HepG2 (cell line): ENCODE measurements around the gene HSPE1. TPM values are rescaled to one million over a fixed set of nuclear protein-coding genes. Genes with fewer than 3 reads are reported as not detected.

Source experiments
- DR1 ChIP-seq: sonication (generic); formaldehyde crosslinking; IDR thresholded peaks from 2 replicates; pipeline ENCODE4 v1.8.0; 2021; ENCODE audit warnings: mild to moderate bottlenecking, missing genetic modification reagents, inconsistent platforms
- EP300 ChIP-seq, 3 experiments: sonication (generic) in 1 of 3; formaldehyde crosslinking in 1 of 3; IDR thresholded peaks; 2 replicates each; pipeline versions ENCODE4 v1.5.1 to v1.6.1; 2011 to 2020; ENCODE audit warnings: low read depth in 2 of 3, low read length in 2 of 3, borderline replicate concordance in 1 of 3, improper control_type of control experiment in 1 of 3, mild to moderate bottlenecking in 1 of 3, missing genetic modification reagents in 1 of 3, moderate library complexity in 1 of 3
- FOXC1 ChIP-seq: sonication (generic); formaldehyde crosslinking; IDR thresholded peaks from 2 replicates; pipeline ENCODE4 v1.8.0; 2022; ENCODE audit warnings: mild to moderate bottlenecking, missing genetic modification reagents, borderline replicate concordance
- JDP2 ChIP-seq: sonication (generic); formaldehyde crosslinking; IDR thresholded peaks from 2 replicates; pipeline ENCODE4 v1.8.1; 2022; ENCODE audit warnings: missing genetic modification reagents, borderline replicate concordance
- PCBP2 ChIP-seq: fragments of 200-400 bp; formaldehyde crosslinking; optimal IDR thresholded peaks from 2 replicates; pipeline ENCODE3; 2018; ENCODE audit warnings: low read length, low read depth; ENCODE audit not compliant: poor library complexity, severe bottlenecking
- SAP130 ChIP-seq: IDR thresholded peaks from 2 replicates; pipeline ENCODE4 v1.6.1; 2016; ENCODE audit warnings: low read depth
- SIN3A ChIP-seq: IDR thresholded peaks from 2 replicates; pipeline ENCODE4 v1.6.1; 2011; ENCODE audit warnings: low read depth, mild to moderate bottlenecking, control low read depth, low read length, borderline replicate concordance
- TEAD2 ChIP-seq: sonication (generic); formaldehyde crosslinking; IDR thresholded peaks from 2 replicates; pipeline ENCODE4 v1.9.0; 2021; ENCODE audit warnings: missing genetic modification reagents
- ZFYVE20 ChIP-seq: sonication (generic); formaldehyde crosslinking; IDR thresholded peaks from 2 replicates; pipeline ENCODE4 v1.8.0; 2023; ENCODE audit warnings: low read depth, mild to moderate bottlenecking, moderate library complexity, missing genetic modification reagents, borderline replicate concordance
- ZNF136 ChIP-seq: sonication (generic); formaldehyde crosslinking; IDR thresholded peaks from 2 replicates; pipeline ENCODE4 v1.8.1; 2022; ENCODE audit warnings: low read depth, mild to moderate bottlenecking, moderate library complexity, missing genetic modification reagents
- ZNF317 ChIP-seq: sonication (generic); formaldehyde crosslinking; IDR thresholded peaks from 2 replicates; pipeline ENCODE4 v1.5.0; 2020; ENCODE audit warnings: mild to moderate bottlenecking, missing genetic modification reagents
- ZNF441 ChIP-seq: sonication (generic); formaldehyde crosslinking; IDR thresholded peaks from 2 replicates; pipeline ENCODE4 v1.7.0; 2021; ENCODE audit warnings: missing genetic modification reagents, borderline replicate concordance
- ZNF547 ChIP-seq: sonication (generic); formaldehyde crosslinking; IDR thresholded peaks from 2 replicates; pipeline ENCODE4 v1.5.1; 2020; ENCODE audit warnings: mild to moderate bottlenecking, missing genetic modification reagents
- polyA plus RNA-seq, 8 experiments: library from polyadenylated mRNA; depleted of rRNA in 3 of 8; stranded (reverse) in 7 of 8; unstranded in 1 of 8; fragments of >200 nt; fragmentation: Illumina TruSeq in 4 of 8; extraction: Trizol in 4 of 8; gene quantifications; 2 replicates each; pipeline versions ENCODE4 v1.2.1 to v1.2.3, GENCODE V29; 2011 to 2016; ENCODE audit warnings: low read depth in 4 of 8, missing spikeins in 1 of 8, mixed read lengths in 1 of 8; ENCODE audit not compliant: insufficient read depth in 1 of 8
- total RNA-seq, 5 experiments: library from RNA; depleted of rRNA; stranded (reverse); fragments of >200 nt; fragmentation: Illumina TruSeq; extraction: Trizol; gene quantifications; 2 replicates each; pipeline ENCODE4 v1.2.3, GENCODE V29; 2016; ENCODE audit warnings: low read depth in 1 of 5
- TF ChIP-seq, protein P1 (sequence below): sonication (generic); formaldehyde crosslinking; conservative IDR thresholded peaks from 2 replicates; pipeline ENCODE4 v1.8.1; 2023; ENCODE audit warnings: missing genetic modification reagents
- TF ChIP-seq, protein P2 (sequence below), 2 experiments: sonication (generic) in 1 of 2; formaldehyde crosslinking in 1 of 2; IDR thresholded peaks; 2 replicates each; pipeline versions ENCODE4 v1.5.1 to v1.6.1; 2011 to 2020; ENCODE audit warnings: borderline replicate concordance in 1 of 2, low read depth in 1 of 2, low read length in 1 of 2, mild to moderate bottlenecking in 1 of 2, missing genetic modification reagents in 1 of 2, moderate library complexity in 1 of 2
- TF ChIP-seq, protein P3 (sequence below): sonication (generic); formaldehyde crosslinking; IDR thresholded peaks from 2 replicates; pipeline ENCODE4 v1.8.0; 2022; ENCODE audit warnings: mild to moderate bottlenecking, missing genetic modification reagents, moderate library complexity
- TF ChIP-seq, protein P4 (sequence below): sonication (generic); formaldehyde crosslinking; IDR thresholded peaks from 2 replicates; pipeline ENCODE4 v1.5.0; 2020; ENCODE audit warnings: missing genetic modification reagents, mild to moderate bottlenecking, borderline replicate concordance
- TF ChIP-seq, protein P5 (sequence below): IDR thresholded peaks from 2 replicates; pipeline ENCODE4 v1.6.1; 2016; ENCODE audit warnings: missing compliant biosample characterization, missing genetic modification reagents, borderline replicate concordance

HSPE1 gene
- total and polyA plus RNA-seq, 2 of the 13 experiments (the other 11 are each of a cell fraction or from before 2014, with no cell fraction given) = 244 to 823 TPM

DNA sequence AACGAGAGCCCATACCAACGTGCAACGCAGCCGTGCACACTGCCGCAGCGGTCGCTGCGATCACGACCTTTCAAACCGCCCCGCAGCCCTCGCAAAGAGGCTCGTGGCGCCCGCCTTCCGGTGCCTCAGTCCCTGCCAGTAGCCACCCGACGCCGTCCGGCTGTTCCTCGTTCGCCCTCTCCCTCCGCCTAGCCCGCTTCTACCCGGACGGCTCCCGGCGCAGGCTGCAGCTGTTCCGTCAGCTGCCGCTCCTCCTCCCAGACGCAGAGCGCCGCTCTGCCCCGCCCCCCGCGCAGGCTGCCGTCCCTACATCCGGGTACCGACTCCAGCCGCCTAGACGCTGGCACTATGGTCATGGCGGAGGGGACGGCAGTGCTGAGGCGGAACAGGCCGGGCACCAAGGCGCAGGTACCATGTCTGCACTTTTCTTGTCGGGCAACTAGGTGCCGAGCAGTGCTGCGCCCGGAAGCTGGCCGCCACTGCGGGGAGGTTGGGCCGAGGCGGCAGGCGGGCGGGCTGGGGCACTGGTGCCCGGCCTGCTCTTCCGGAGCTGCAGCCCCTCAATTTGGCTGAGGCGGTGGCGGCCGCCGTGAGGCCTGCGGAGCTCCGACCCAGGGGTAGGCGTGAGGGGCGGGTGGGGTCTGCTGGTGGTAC, 15.7 kb downstream of the HSPE1 start, which contains the start of gene MOB4 (continued):
- TF ChIP-seq, protein P1, sequence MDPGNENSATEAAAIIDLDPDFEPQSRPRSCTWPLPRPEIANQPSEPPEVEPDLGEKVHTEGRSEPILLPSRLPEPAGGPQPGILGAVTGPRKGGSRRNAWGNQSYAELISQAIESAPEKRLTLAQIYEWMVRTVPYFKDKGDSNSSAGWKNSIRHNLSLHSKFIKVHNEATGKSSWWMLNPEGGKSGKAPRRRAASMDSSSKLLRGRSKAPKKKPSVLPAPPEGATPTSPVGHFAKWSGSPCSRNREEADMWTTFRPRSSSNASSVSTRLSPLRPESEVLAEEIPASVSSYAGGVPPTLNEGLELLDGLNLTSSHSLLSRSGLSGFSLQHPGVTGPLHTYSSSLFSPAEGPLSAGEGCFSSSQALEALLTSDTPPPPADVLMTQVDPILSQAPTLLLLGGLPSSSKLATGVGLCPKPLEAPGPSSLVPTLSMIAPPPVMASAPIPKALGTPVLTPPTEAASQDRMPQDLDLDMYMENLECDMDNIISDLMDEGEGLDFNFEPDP (CRISPR knock-in tag) = no peak
- TF ChIP-seq PCBP2 = no peak
- TF ChIP-seq, protein P2, sequence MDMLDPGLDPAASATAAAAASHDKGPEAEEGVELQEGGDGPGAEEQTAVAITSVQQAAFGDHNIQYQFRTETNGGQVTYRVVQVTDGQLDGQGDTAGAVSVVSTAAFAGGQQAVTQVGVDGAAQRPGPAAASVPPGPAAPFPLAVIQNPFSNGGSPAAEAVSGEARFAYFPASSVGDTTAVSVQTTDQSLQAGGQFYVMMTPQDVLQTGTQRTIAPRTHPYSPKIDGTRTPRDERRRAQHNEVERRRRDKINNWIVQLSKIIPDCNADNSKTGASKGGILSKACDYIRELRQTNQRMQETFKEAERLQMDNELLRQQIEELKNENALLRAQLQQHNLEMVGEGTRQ (IDR thresholded peaks at IDR 0.05; ENCODE audit: low read depth, low read length) = 0 out of 2 replicates have a peak, but pooled peaks have one; percentile 6
- TF ChIP-seq, protein P2 (CRISPR knock-in tag; IDR thresholded peaks at IDR 0.05; ENCODE audit: borderline replicate concordance) = peak; percentile 80; the same call in 1 of the 2 replicates
- TF ChIP-seq, protein P3, sequence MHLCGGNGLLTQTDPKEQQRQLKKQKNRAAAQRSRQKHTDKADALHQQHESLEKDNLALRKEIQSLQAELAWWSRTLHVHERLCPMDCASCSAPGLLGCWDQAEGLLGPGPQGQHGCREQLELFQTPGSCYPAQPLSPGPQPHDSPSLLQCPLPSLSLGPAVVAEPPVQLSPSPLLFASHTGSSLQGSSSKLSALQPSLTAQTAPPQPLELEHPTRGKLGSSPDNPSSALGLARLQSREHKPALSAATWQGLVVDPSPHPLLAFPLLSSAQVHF (CRISPR knock-in tag) = peak; percentile 96
- TF ChIP-seq TEAD2 (CRISPR knock-in tag) = peak; percentile 62; the same call in 1 of the 2 replicates
- TF ChIP-seq SAP130 (CRISPR knock-in tag) = peak; percentile 99
- peak; percentile 90 for TF ChIP-seq ZNF317 (CRISPR knock-in tag)
- TF ChIP-seq FOXC1 (CRISPR knock-in tag) = peak; percentile 99
- peak; percentile 17; the same call in 1 of the 2 replicates for TF ChIP-seq ZFYVE20
- TF ChIP-seq EP300 (IDR thresholded peaks at IDR 0.05; ENCODE audit: low read depth in 2 of 2, low read length in 2 of 2) = peak; percentile 88 to 100
- TF ChIP-seq EP300 (CRISPR knock-in tag; IDR thresholded peaks at IDR 0.05; ENCODE audit: borderline replicate concordance) = peak; percentile 80
- peak; percentile 99 for TF ChIP-seq ZNF547 (CRISPR knock-in tag)
- TF ChIP-seq JDP2 (CRISPR knock-in tag) = peak; percentile 70; the same call in 1 of the 2 replicates
- TF ChIP-seq SIN3A = peak; percentile 94
- TF ChIP-seq, protein P4, sequence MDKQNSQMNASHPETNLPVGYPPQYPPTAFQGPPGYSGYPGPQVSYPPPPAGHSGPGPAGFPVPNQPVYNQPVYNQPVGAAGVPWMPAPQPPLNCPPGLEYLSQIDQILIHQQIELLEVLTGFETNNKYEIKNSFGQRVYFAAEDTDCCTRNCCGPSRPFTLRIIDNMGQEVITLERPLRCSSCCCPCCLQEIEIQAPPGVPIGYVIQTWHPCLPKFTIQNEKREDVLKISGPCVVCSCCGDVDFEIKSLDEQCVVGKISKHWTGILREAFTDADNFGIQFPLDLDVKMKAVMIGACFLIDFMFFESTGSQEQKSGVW (CRISPR knock-in tag) = no peak; the same call in 1 of the 2 replicates
- TF ChIP-seq DR1 (CRISPR knock-in tag) = peak; percentile 99
- no peak; the same call in 1 of the 2 replicates for TF ChIP-seq ZNF441 (CRISPR knock-in tag)
- TF ChIP-seq ZNF136 = no peak; the same call in none of the 2 replicates
- TF ChIP-seq, protein P5, sequence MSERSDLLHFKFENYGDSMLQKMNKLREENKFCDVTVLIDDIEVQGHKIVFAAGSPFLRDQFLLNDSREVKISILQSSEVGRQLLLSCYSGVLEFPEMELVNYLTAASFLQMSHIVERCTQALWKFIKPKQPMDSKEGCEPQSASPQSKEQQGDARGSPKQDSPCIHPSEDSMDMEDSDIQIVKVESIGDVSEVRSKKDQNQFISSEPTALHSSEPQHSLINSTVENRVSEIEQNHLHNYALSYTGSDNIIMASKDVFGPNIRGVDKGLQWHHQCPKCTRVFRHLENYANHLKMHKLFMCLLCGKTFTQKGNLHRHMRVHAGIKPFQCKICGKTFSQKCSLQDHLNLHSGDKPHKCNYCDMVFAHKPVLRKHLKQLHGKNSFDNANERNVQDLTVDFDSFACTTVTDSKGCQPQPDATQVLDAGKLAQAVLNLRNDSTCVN (CRISPR knock-in tag) = peak; percentile 92; the same call in 1 of the 2 replicates
